ENCODE results near the gene ZNF879. TPM values are rescaled to one million over a fixed set of nuclear protein-coding genes. Genes with fewer than 3 reads are reported as not detected.

Gene ZNF879
- total and polyA plus RNA-seq, 9 of the 15 experiments (the other 6 are each of a cell fraction or from before 2014, with no cell fraction given), result 0.01 to 0.80 (median 0.33) TPM

DNA sequence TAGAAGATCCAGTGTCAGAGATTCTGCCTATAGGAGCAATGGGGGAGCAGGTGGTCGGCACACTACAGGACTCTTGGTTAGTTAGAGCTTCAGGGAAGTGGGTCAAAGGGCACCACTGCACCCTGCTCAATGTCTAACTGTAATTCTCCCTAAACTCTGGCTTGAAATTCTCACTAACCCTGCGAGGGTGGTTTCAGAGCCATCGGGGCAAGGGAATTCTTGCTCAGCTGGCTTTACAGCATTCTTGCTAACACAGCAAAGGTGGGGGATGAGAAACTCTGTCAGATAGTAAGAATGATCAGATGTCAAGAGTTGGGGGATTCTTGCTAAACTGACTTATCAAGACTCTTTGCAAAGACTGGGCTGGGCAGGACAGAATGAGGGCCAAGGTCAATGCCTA is 31.8 kb downstream of the ZNF879 start (continued):
- TF ChIP-seq ZNF354B (CRISPR knock-in tag; IDR thresholded peaks at IDR 0.05), result no peak
- TF ChIP-seq, protein P1, sequence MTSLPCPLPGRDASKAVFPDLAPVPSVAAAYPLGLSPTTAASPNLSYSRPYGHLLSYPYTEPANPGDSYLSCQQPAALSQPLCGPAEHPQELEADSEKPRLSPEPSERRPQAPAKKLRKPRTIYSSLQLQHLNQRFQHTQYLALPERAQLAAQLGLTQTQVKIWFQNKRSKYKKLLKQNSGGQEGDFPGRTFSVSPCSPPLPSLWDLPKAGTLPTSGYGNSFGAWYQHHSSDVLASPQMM (CRISPR knock-in tag; IDR thresholded peaks at IDR 0.05), result no peak

DNA sequence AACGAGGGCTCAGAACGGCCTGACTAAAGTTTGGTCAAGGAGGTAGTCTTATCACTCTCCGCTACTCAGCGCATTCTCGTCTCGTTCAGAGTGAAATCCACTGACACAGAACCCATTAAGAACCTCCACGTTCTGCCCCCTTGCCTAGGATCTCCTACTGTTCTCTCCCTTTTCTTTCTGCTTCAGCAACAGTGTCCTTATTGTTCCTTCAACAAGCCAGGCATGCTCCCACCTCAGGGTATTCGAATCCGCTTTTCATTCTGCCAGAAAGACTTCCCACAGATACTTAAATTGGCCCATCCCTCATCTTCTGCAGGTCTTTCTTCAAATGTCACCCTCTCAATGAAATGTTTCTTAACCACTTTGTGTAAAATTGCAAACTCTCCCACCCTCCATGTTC is 32.2 kb downstream of the ZNF879 start:
- H3K36me3 ChIP-seq (ENCODE audit: control insufficient read depth, insufficient read depth, low read length), result no peaks in the 10 kb centered on the region
- H2AFZ ChIP-seq (ENCODE audit: low read depth, low read length), result no peak overlapping the region
- H3K27me3 ChIP-seq (ENCODE audit: control insufficient read depth in 2 of 2, insufficient read depth in 2 of 2, low read length in 2 of 2), result no peaks in the 10 kb centered on the region
- H4K20me1 ChIP-seq (replicated peaks; ENCODE audit: control insufficient read depth, insufficient read depth, low read length), result no peaks in the 10 kb centered on the region
- H3K4me1 ChIP-seq (replicated peaks in 1 of 2; ENCODE audit: control insufficient read depth in 2 of 2, insufficient read depth in 2 of 2, low read length in 2 of 2), result peaks cover 0 to 7% of the 10 kb centered on the region in 2 experiments; a peak in 2 of 5 replicates
- no peaks in the 10 kb centered on the region for H3K9me3 ChIP-seq (replicated peaks; ENCODE audit: control insufficient read depth, insufficient read depth, low read depth, low read length)
- in situ Hi-C loops (cut with MboI), result no loop called here
- H3K27ac ChIP-seq (ENCODE audit: extremely low read depth, low read depth, low read length), result no peak overlapping the region
- no peak overlapping the region for H3K4me2 ChIP-seq (ENCODE audit: insufficient read depth, low read length)
- H3K4me3 ChIP-seq, result no peak overlapping the region
- FAIRE-seq, result no peak
- no peaks in the 10 kb centered on the region for H3K9me1 ChIP-seq (ENCODE audit: control insufficient read depth, insufficient read depth, low read length)
- ChIA-PET POLR2A (no interaction called here), CTCF (ENCODE audit: low intra/inter-chr PET ratio) (no interaction called here)
- ATAC-seq, result no peak
- no peak for DNase-seq (ENCODE audit: extremely low read depth in 1 of 4, low spot score in 3 of 4)
- no peaks in the 10 kb centered on the region for H3K79me2 ChIP-seq (ENCODE audit: control insufficient read depth, insufficient read depth, low read length)
- WGBS (ENCODE audit: insufficient coverage, low coverage, missing lambda C conversion rate), result 0% methylated on average over 9 of the region's 9 CpGs
- TF ChIP-seq ZNF507 (tag; conservative IDR thresholded peaks at IDR 0.05) (no peak), TBP (optimal IDR thresholded peaks at IDR 0.05; ENCODE audit: low read depth, low read length) (no peak)
- TF ChIP-seq, protein P2, sequence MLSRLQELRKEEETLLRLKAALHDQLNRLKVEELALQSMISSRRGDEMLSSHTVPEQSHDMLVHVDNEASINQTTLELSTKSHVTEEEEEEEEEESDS (CRISPR knock-in tag; IDR thresholded peaks at IDR 0.05), result no peak
- H3K9ac ChIP-seq (ENCODE audit: insufficient read depth in 1 of 2, low read depth in 2 of 2, low read length in 2 of 2), result no peak overlapping the region
- intact Hi-C loops (cut with micrococcal nuclease), result no loop called here
- no TSS peak for BruUV-seq (replicated peaks)

Data from K562 (cell line).